Breast epithelium (tissue), 4 donors: ENCODE results near the gene SSH2. TPM values are rescaled to one million over a fixed set of nuclear protein-coding genes. Genes with fewer than 3 reads are reported as not detected.

Experiments used
- DNase-seq, 2 donors: peaks; one replicate each; pipeline ENCODE4 v3.0.0-alpha.2; 2019; ENCODE audit warnings: low spot score in 2 of 2
- H3K27ac ChIP-seq, 2 donors: fragments of 200-600 bp; sonication (generic) in 1 of 2; one replicate each; pipeline ENCODE4 v1.5.1; 2016 to 2019; ENCODE audit warnings: mild to moderate bottlenecking in 1 of 2
- H3K27me3 ChIP-seq, 2 donors: fragments of 200-600 bp; sonication (generic) in 1 of 2; one replicate each; pipeline versions ENCODE4 v1.5.1 to v1.6.0; 2017 to 2019; ENCODE audit warnings: control low read depth in 1 of 2, mild to moderate bottlenecking in 1 of 2
- H3K36me3 ChIP-seq: fragments of 200-600 bp; one replicate; pipeline ENCODE4 v1.5.1; 2019
- H3K4me1 ChIP-seq, 2 donors: fragments of 200-600 bp; sonication (generic); one replicate each; pipeline ENCODE4 v1.5.1; 2016 to 2019; ENCODE audit warnings: control low read depth in 1 of 2
- H3K4me3 ChIP-seq, 3 donors: fragments of 200-600 bp; sonication (generic); 1 replicate in 2 of 3; 2 replicates in 1 of 3; pipeline ENCODE4 v1.5.1; 2016 to 2019; ENCODE audit warnings: mild to moderate bottlenecking in 3 of 3, moderate library complexity in 2 of 3
- H3K9me3 ChIP-seq, 2 donors: fragments of 200-600 bp; sonication (generic) in 1 of 2; one replicate each; pipeline ENCODE4 v1.5.1; 2016 to 2019; ENCODE audit warnings: control low read depth in 1 of 2
- POLR2A ChIP-seq: fragments of 450-650 bp; IDR thresholded peaks from one replicate; pipeline ENCODE4 v1.6.1; 2016; ENCODE audit warnings: antibody characterized with exemption, mild to moderate bottlenecking, moderate library complexity
- POLR2AphosphoS5 ChIP-seq, 3 donors: sonication (generic); formaldehyde crosslinking; IDR thresholded peaks; one replicate each; pipeline ENCODE4 v1.6.1; 2017; ENCODE audit warnings: antibody characterized with exemption in 3 of 3
- intact Hi-C: fragments of 100-400 bp; cut with DNase I; formaldehyde crosslinking; loops from one replicate; pipeline ENCODE4 v1.15.1; 2023; ENCODE audit warnings: low total_unique reads
- total RNA-seq, 3 donors: library from RNA; depleted of rRNA; stranded (reverse); fragments of >200 nt; gene quantifications; one replicate each; pipeline ENCODE4 v1.1.0, GENCODE V29; 2016
- TF ChIP-seq, protein P1 (sequence below), 3 donors: fragments of 450-650 bp; IDR thresholded peaks; one replicate each; pipeline ENCODE4 v1.5.1; 2016 to 2017; ENCODE audit warnings: antibody characterized with exemption in 3 of 3, mild to moderate bottlenecking in 3 of 3, moderate library complexity in 3 of 3

SSH2 gene
- total RNA-seq, 3 donors from 2014 or later = 23.0 to 64.2 (median 25.9) TPM

DNA sequence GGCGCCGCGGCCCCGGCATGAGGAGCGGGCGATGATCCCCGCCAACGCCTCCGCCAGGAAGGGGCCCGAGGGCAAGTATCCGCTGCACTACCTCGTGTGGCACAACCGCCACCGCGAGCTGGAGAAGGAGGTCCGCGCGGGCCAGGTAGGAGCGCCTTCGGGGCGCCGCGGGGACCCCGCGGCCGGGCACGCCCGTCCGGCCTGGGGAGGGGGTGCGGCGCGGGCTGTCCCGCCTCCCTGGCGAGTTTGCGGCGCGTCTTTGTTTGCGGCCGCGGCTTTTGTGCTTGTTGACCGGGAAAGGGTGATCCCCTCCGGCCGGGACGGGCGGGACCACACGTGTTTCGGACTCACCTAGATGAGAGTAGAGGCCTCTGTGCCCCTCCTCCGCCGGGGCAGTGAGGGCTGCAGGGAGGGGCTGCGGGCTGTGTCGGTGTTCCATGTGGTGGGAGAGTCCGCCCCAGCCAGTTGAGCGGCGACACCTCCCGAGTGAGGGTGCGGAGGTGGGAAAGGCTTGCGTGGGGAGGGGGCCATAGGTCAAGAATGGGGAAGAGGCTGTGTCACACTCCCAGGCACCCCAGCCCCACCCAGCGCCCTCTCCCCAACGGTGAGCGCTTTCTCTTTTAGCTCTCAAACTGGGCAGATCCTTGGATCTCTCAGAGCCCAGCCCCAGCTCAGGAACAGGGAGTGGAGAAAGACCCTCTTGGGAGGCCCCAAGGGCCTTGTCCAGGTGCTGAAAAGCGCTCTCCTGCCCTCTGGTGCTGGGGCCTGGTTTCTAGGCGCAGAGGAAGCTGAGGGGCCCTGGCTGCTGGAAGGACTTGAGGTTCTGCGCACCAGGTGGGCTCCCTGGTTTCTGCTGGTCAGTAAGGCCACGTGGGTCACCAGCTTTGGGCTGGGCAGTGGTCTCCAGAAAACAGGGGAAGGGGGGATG lies 336.2 kb downstream of the SSH2 start:
- no peaks in the 10 kb centered on the region for H3K9me3 ChIP-seq
- intact Hi-C loops = no loop called here
- H3K27me3 ChIP-seq = no peaks in the 10 kb centered on the region
- peak overlapping the region; percentile 70 to 94 (median 78) for H3K4me3 ChIP-seq
- H3K4me1 ChIP-seq = peaks cover 7 to 28% of the 10 kb centered on the region in 2 donors
- H3K27ac ChIP-seq = no peak overlapping the region
- H3K36me3 ChIP-seq = no peaks in the 10 kb centered on the region
- DNase-seq = no peak
- TF ChIP-seq POLR2AphosphoS5 (IDR thresholded peaks at IDR 0.05) = no peak
- TF ChIP-seq, protein P1, sequence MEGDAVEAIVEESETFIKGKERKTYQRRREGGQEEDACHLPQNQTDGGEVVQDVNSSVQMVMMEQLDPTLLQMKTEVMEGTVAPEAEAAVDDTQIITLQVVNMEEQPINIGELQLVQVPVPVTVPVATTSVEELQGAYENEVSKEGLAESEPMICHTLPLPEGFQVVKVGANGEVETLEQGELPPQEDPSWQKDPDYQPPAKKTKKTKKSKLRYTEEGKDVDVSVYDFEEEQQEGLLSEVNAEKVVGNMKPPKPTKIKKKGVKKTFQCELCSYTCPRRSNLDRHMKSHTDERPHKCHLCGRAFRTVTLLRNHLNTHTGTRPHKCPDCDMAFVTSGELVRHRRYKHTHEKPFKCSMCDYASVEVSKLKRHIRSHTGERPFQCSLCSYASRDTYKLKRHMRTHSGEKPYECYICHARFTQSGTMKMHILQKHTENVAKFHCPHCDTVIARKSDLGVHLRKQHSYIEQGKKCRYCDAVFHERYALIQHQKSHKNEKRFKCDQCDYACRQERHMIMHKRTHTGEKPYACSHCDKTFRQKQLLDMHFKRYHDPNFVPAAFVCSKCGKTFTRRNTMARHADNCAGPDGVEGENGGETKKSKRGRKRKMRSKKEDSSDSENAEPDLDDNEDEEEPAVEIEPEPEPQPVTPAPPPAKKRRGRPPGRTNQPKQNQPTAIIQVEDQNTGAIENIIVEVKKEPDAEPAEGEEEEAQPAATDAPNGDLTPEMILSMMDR (IDR thresholded peaks at IDR 0.05) = no peak
- no peak for TF ChIP-seq POLR2A

GRCh38 chr17:29592850-29593551 lies 337.0 kb downstream of the SSH2 start, which contains the start of gene ANKRD13B:
Gene ANKRD13B, plus strand, starts transcription at chr17:29593132. Its CDS starts 490 bp downstream, at chr17:29593622.
- peak within 1 kb of the TSS; percentile 76 to 78 for H3K27ac ChIP-seq
- peaks cover 7 to 31% of the 10 kb centered on the region in 2 donors for H3K4me1 ChIP-seq
- no peak for DNase-seq

DNA sequence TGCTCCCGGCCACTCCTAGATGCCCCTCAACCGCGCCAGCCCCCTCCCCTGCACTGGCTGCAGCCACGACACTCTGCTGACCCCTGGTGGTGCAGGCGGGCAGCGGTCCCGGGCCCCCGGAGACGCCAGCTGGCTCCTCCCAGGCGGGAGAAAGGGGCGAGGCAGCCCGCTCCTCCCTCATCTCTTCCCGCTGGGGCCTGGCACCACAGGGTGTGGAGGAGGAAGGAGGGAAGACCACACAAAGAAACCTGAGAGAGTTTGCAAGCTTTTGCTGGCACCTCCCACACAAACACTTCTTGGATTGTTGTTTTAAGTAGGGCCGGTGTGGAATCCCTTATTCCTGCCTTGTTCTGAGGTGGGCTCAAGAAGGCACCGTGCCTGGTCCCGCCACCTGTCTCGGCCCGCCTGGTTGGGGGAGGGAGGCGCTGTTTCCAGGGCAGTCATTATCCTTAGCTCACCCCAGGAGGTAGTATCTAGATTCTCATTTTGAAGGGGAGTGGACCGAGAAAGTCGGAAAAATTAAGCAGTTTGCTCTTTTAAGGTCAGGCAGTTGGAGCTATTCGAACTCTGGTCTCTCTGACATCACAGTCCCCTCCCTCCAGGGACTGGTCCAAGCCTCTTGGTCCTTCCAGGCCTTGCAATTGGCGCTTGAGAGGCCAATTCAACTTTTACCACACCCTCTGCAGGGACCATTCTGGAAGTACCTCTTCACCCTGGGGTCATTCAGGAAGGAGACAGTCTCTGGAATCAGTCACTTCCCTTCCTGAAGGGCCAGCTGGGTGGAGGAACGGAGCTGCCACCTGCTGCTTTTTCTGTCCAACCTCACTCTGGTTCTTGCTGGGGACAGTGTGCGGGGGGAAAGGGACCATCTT lies 338.1 kb downstream of the SSH2 start:
- Histone ChIP-seq H3K27ac (peak overlapping the region; percentile 76 to 78), H3K4me1 (peaks cover 7 to 36% of the 10 kb centered on the region in 2 donors)
- intact Hi-C loops = no loop called here

More at GRCh38 chr17:29592850-29593551, 337.0 kb downstream of the SSH2 start, which contains the start of gene ANKRD13B:
- Histone ChIP-seq H3K9me3 (no peaks in the 10 kb centered on the region), H3K27me3 (no peaks in the 10 kb centered on the region), H3K36me3 (no peaks in the 10 kb centered on the region), H3K4me3 (peak within 1 kb of the TSS; percentile 70 to 94 (median 78))
- no peak for TF ChIP-seq POLR2AphosphoS5 (IDR thresholded peaks at IDR 0.05)
- TF ChIP-seq, protein P1 (IDR thresholded peaks at IDR 0.05) = no peak
- no peak for TF ChIP-seq POLR2A
- intact Hi-C loops = no loop called here

GRCh38 chr17:29591146-29591736 lies 338.8 kb downstream of the SSH2 start:
- no peaks in the 10 kb centered on the region for H3K36me3 ChIP-seq
- H3K4me1 ChIP-seq = peaks cover 7 to 36% of the 10 kb centered on the region in 2 donors
- H3K27me3 ChIP-seq = no peaks in the 10 kb centered on the region
- H3K27ac ChIP-seq = peak overlapping the region; percentile 76 to 78
- no peak for DNase-seq
- intact Hi-C loops = no loop called here
- TF ChIP-seq, protein P1 (IDR thresholded peaks at IDR 0.05) = no peak
- TF ChIP-seq POLR2AphosphoS5 (IDR thresholded peaks at IDR 0.05) (no peak), POLR2A (no peak)
- peak overlapping the region; percentile 23 to 94 (median 78) for H3K4me3 ChIP-seq
- no peaks in the 10 kb centered on the region for H3K9me3 ChIP-seq

More for the DNA sequence above, 338.1 kb downstream of the SSH2 start:
- Histone ChIP-seq H3K9me3 (no peaks in the 10 kb centered on the region), H3K36me3 (no peaks in the 10 kb centered on the region), H3K27me3 (no peaks in the 10 kb centered on the region), H3K4me3 (peak overlapping the region; percentile 23 to 94 (median 78))
- TF ChIP-seq POLR2A = no peak
- TF ChIP-seq, protein P1 (IDR thresholded peaks at IDR 0.05) = peak; percentile 62 to 89 (median 88)
- TF ChIP-seq POLR2AphosphoS5 (IDR thresholded peaks at IDR 0.05) = peak in 1 of 3 donors; percentile 22
- peak; percentile 75 to 86 for DNase-seq
